Fibroblast of lung (primary cell): ENCODE measurements around the gene SMIM12. TPM values are rescaled to one million over a fixed set of nuclear protein-coding genes. Genes with fewer than 3 reads are reported as not detected.

ENCODE experiments used
- DNase-seq, 2 donors: peaks; one replicate each; pipeline versions ENCODE4 v3.0.0 to v3.0.0-alpha.2; 2010; ENCODE audit warnings: low read depth in 2 of 2
- H2AFZ ChIP-seq: 2 replicates; pipeline ENCODE4 v1.5.1; 2012; ENCODE audit warnings: low read length, control low read depth, inconsistent platforms
- H3K27ac ChIP-seq: 2 replicates; pipeline ENCODE4 v1.5.1; 2011; ENCODE audit warnings: low read length, control low read depth; ENCODE audit not compliant: insufficient read depth
- H3K27me3 ChIP-seq: 2 replicates; pipeline ENCODE4 v1.5.1; 2011; ENCODE audit warnings: mild to moderate bottlenecking, low read length; ENCODE audit not compliant: control insufficient read depth, insufficient read depth
- H3K36me3 ChIP-seq: 2 replicates; pipeline ENCODE4 v1.5.1; 2011; ENCODE audit warnings: low read length; ENCODE audit not compliant: control insufficient read depth, insufficient read depth
- H3K4me1 ChIP-seq: 2 replicates; pipeline ENCODE4 v1.5.1; 2011; ENCODE audit warnings: low read length; ENCODE audit not compliant: control insufficient read depth, insufficient read depth; ENCODE audit errors: extremely low read depth
- H3K4me2 ChIP-seq: 2 replicates; pipeline ENCODE4 v1.5.1; 2011; ENCODE audit warnings: low read length, control low read depth; ENCODE audit not compliant: insufficient read depth; ENCODE audit errors: extremely low read depth
- H3K4me3 ChIP-seq, 4 experiments: fragments of 200-600 bp in 1 of 4; sonication (generic) in 1 of 4; replicated peaks in 1 of 4; 2 replicates each; pipeline ENCODE4 v1.5.1; 2011 to 2016; ENCODE audit warnings: low read length in 4 of 4, low read depth in 3 of 4, mild to moderate bottlenecking in 3 of 4, control low read depth in 2 of 4, inconsistent platforms in 1 of 4, mixed read lengths in 1 of 4; ENCODE audit not compliant: insufficient read depth in 1 of 4; ENCODE audit errors: control extremely low read depth in 1 of 4
- H3K79me2 ChIP-seq: 2 replicates; pipeline ENCODE4 v1.5.1; 2012; ENCODE audit warnings: mild to moderate bottlenecking, low read length, inconsistent platforms; ENCODE audit not compliant: control insufficient read depth, insufficient read depth
- H3K9ac ChIP-seq: 2 replicates; pipeline ENCODE4 v1.5.1; 2011; ENCODE audit warnings: mild to moderate bottlenecking, low read length, control low read depth; ENCODE audit not compliant: insufficient read depth
- H3K9me3 ChIP-seq: 2 replicates; pipeline ENCODE4 v1.5.1; 2012; ENCODE audit warnings: low read depth, low read length; ENCODE audit not compliant: control insufficient read depth, insufficient read depth
- H4K20me1 ChIP-seq: 2 replicates; pipeline ENCODE4 v1.5.1; 2011; ENCODE audit warnings: low read length; ENCODE audit not compliant: control insufficient read depth, insufficient read depth; ENCODE audit errors: extremely low read depth
- EZH2 ChIP-seq: IDR thresholded peaks from 2 replicates; pipeline ENCODE4 v1.5.1; 2012; ENCODE audit warnings: low read length, control low read depth, mild to moderate bottlenecking; ENCODE audit errors: missing control alignments
- polyA plus RNA-seq, 2 donors: library from polyadenylated mRNA; depleted of rRNA in 1 of 2; stranded (reverse) in 1 of 2; unstranded in 1 of 2; fragments of >200 nt; gene quantifications; 2 replicates each; pipeline ENCODE4 v1.2.1, GENCODE V29; 2011 to 2012; ENCODE audit warnings: missing spikeins in 1 of 2
- total RNA-seq: library from RNA; depleted of rRNA; stranded (reverse); fragments of >200 nt; gene quantifications from 2 replicates; pipeline ENCODE4 v1.2.1, GENCODE V29; 2014
- TF ChIP-seq, protein P1 (sequence below), 2 donors: IDR thresholded peaks in 1 of 2; conservative IDR thresholded peaks in 1 of 2; 1 replicate in 1 of 2; 2 replicates in 1 of 2; pipeline ENCODE4 v1.5.1; 2011 to 2012; ENCODE audit warnings: low read length in 2 of 2, control low read depth in 1 of 2, inconsistent platforms in 1 of 2, low read depth in 1 of 2, mild to moderate bottlenecking in 1 of 2

The SMIM12 gene
- total and polyA plus RNA-seq, 2 donors (not counting 1 experiment from before 2014, with no cell fraction given) = 18.2 to 59.7 TPM

GRCh38 chr1:34856697-34857096 is 2.9 kb downstream of the SMIM12 start:
- no peak overlapping the region for H2AFZ ChIP-seq

DNA sequence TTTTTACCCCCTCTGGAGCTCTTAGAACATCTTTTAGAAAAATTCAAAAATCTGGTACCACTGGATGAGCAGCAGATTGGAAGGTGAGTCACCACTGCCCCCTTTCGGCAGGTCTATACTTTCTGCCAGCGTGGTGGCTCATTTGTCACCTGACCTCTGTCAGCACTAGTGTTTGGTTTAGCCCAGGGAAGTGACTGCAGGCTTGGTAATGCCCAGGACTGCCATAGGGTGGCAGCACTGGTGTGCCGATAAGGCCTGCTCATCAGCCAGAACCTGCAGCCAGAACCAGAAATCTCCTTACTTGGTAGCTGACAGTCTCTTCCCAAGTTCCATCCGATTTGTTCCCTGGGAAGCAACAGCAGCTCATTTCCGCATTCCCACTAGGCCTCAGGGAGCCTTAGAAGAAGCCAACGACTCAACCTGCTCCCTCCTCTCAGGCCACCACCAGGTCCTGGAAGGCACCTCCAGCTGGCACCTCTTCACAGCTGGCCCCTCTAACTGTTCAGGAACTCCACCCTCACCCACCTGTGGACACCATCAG is 6.8 kb downstream of the SMIM12 start:
- H3K4me1 ChIP-seq = peaks cover 8% of the 10 kb centered on the region
- peaks cover 1% of the 10 kb centered on the region for H4K20me1 ChIP-seq
- peak; percentile 91 to 95 for DNase-seq
- peaks cover 4% of the 10 kb centered on the region for H3K36me3 ChIP-seq
- H3K4me2 ChIP-seq = no peak overlapping the region
- H2AFZ ChIP-seq = no peak overlapping the region
- no peaks in the 10 kb centered on the region for H3K27me3 ChIP-seq
- no peak for TF ChIP-seq EZH2
- TF ChIP-seq, protein P1, sequence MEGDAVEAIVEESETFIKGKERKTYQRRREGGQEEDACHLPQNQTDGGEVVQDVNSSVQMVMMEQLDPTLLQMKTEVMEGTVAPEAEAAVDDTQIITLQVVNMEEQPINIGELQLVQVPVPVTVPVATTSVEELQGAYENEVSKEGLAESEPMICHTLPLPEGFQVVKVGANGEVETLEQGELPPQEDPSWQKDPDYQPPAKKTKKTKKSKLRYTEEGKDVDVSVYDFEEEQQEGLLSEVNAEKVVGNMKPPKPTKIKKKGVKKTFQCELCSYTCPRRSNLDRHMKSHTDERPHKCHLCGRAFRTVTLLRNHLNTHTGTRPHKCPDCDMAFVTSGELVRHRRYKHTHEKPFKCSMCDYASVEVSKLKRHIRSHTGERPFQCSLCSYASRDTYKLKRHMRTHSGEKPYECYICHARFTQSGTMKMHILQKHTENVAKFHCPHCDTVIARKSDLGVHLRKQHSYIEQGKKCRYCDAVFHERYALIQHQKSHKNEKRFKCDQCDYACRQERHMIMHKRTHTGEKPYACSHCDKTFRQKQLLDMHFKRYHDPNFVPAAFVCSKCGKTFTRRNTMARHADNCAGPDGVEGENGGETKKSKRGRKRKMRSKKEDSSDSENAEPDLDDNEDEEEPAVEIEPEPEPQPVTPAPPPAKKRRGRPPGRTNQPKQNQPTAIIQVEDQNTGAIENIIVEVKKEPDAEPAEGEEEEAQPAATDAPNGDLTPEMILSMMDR (conservative IDR thresholded peaks at IDR 0.05 in 1 of 2, IDR thresholded peaks at IDR 0.05 in 1 of 2; ENCODE audit: low read depth in 1 of 2, low read length in 2 of 2) = peak; percentile 96 to 98
- H3K79me2 ChIP-seq = peaks cover 33% of the 10 kb centered on the region
- H3K27ac ChIP-seq = no peak overlapping the region
- no peaks in the 10 kb centered on the region for H3K9me3 ChIP-seq
- no peak overlapping the region for H3K4me3 ChIP-seq
- H3K9ac ChIP-seq = no peak overlapping the region

More at GRCh38 chr1:34856697-34857096, 2.9 kb downstream of the SMIM12 start:
- Histone ChIP-seq H3K79me2 (peaks cover 39% of the 10 kb centered on the region), H3K27ac (no peak overlapping the region), H3K9me3 (no peaks in the 10 kb centered on the region), H4K20me1 (no peaks in the 10 kb centered on the region), H3K36me3 (peaks cover 2% of the 10 kb centered on the region), H3K4me3 (no peak overlapping the region), H3K4me1 (peaks cover 9% of the 10 kb centered on the region), H3K9ac (no peak overlapping the region), H3K4me2 (no peak overlapping the region), H3K27me3 (no peaks in the 10 kb centered on the region)
- no peak for DNase-seq
- TF ChIP-seq EZH2 = no peak
- TF ChIP-seq, protein P1 (conservative IDR thresholded peaks at IDR 0.05 in 1 of 2, IDR thresholded peaks at IDR 0.05 in 1 of 2; ENCODE audit: low read depth in 1 of 2, low read length in 2 of 2) = no peak

DNA sequence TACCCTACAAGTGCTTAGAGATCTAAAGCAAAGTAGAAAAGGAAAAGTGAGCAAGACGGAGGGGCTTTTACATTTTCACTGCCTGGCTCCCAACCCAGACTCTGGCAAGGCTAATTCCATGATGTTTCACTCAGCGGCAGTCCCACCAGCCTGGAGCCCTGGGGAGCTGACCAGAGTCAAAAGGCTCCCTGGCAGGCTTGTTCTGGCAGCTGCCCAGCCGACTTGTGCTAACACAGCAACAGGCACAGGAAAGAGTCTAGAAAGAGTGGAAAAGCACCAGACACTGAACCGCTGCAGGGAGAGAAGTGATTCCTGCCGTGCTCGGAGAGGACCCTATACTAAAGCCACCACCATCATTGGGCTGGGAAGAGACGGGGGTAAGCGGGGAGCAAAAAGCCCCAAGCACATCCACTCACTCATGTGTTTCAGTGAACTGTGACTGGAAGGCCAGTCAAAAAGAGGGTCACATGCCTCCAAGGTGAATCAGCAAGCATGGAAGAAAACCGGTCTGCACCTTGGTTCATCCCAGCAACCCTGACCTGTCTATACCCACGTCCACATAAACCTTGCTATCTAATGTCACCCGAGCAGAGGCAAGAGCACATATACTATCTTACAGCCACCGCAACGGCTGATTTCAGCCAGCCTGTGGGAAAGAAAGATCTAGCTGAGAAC is 8.0 kb downstream of the SMIM12 start:
- Histone ChIP-seq H3K4me2 (no peak overlapping the region), H2AFZ (no peak overlapping the region), H3K36me3 (peaks cover 4% of the 10 kb centered on the region), H4K20me1 (peaks cover 1% of the 10 kb centered on the region), H3K79me2 (peaks cover 22% of the 10 kb centered on the region), H3K9me3 (no peaks in the 10 kb centered on the region), H3K9ac (no peak overlapping the region), H3K4me3 (no peak overlapping the region), H3K27ac (no peak overlapping the region), H3K27me3 (no peaks in the 10 kb centered on the region), H3K4me1 (peaks cover 8% of the 10 kb centered on the region)
- TF ChIP-seq, protein P1 (conservative IDR thresholded peaks at IDR 0.05 in 1 of 2, IDR thresholded peaks at IDR 0.05 in 1 of 2; ENCODE audit: low read depth in 1 of 2, low read length in 2 of 2) = no peak
- TF ChIP-seq EZH2 = no peak
- DNase-seq = peak in 1 of 2 donors; percentile 14
